ENCODE data around the gene OR11L1.

DNA sequence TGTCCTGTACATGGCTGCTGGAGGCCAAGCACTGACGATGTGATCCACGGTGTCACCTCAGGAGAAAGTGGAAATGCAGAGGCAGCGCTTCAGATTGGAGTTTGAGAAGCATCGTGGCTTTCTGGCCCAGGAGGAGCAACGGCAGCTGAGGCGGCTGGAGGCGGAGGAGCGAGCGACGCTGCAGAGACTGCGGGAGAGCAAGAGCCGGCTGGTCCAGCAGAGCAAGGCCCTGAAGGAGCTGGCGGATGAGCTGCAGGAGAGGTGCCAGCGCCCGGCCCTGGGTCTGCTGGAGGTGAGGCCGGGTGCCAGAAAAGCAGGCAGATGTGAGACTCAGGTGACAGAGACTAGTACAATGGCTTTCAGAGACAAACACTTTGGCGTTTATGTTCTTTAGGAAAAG is 22.9 kb upstream of the OR11L1 start:
- TF ChIP-seq, protein P1, sequence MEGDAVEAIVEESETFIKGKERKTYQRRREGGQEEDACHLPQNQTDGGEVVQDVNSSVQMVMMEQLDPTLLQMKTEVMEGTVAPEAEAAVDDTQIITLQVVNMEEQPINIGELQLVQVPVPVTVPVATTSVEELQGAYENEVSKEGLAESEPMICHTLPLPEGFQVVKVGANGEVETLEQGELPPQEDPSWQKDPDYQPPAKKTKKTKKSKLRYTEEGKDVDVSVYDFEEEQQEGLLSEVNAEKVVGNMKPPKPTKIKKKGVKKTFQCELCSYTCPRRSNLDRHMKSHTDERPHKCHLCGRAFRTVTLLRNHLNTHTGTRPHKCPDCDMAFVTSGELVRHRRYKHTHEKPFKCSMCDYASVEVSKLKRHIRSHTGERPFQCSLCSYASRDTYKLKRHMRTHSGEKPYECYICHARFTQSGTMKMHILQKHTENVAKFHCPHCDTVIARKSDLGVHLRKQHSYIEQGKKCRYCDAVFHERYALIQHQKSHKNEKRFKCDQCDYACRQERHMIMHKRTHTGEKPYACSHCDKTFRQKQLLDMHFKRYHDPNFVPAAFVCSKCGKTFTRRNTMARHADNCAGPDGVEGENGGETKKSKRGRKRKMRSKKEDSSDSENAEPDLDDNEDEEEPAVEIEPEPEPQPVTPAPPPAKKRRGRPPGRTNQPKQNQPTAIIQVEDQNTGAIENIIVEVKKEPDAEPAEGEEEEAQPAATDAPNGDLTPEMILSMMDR (IDR thresholded peaks at IDR 0.05): no peak
- TF ChIP-seq ZFX (IDR thresholded peaks at IDR 0.05; ENCODE audit: borderline replicate concordance): no peak

Measured in 22Rv1 (cell line).